Measurements from ENCODE around the gene PLXNA2.

The PLXNA2 gene

DNA sequence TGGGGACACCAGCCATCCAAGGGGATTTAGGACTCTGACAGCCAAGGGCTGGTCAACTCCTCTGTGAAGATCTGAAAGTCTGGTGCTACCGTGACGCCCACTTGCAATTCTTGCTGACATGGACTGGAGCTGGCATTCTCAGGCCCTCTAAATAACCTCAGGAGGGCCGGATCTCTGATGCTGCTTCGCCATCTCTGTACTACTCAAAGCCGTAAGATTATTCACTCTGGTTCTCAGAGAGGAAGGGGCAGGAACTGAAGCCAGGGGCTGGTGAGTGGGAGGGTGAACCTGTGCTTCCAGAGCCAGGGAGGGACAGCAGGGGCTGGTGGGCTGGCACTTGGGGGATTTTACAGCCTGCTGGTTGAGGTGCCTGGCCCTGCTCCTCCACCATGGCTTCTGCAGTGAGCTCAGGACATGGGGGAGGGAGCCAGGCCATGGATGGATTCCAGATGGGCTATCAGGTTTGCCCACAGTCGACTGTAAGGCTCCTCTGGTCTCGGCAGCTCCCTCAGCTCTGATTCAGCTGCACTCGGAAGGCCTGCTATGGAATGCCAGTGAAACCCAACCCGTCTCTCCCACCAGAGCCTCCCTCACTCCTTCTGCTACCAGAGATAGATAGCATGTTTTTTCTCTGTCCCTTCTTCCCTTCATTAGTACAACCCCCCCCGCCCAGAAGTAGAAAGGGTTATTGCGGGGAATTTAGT, 84.5 kb downstream of the PLXNA2 start:
- no peak for DNase-seq

DNA sequence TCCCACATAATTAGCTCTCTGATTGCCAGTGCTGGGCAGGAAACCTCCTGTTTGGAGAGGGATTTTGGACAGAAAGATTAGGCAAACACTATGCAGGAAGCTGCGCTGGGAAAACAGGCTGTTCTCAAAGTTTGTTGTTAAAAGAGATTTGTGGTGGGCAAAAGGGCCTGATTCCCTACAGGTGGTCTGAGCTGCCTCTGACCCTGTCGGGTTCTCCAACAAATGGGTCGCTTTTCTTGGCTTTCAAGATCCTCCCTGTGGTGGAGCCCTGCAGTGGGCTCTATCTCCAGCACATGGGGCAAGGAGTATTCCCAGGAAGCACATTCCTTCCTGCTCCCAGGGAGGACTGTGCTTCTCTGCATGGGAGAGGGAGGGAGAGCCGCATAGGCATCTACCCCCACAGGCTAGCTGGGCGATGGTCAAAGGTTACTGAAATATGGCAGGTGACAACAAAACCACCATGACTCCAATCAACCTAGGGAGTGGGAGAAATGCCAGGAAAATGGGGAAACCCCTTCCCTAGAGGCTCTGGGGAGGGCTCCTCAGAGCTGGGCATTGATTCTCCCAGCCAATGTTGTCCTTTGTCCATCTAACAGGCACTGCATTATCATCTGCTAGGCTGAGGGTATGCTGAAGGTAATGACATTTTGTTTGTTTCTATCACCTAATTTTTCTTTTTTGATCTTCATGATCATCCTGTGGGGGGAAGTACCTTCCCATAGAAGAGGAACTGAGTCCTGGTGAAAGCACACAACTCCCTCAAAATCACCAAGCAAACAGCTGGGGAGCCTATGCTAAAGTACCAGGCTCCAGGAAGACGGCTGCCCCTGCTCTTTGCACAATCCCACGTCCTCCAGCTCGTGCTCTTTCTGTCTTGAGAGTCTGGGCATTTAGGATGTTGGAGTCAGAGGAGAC, 85.3 kb downstream of the PLXNA2 start:
- DNase-seq: no peak

DNA sequence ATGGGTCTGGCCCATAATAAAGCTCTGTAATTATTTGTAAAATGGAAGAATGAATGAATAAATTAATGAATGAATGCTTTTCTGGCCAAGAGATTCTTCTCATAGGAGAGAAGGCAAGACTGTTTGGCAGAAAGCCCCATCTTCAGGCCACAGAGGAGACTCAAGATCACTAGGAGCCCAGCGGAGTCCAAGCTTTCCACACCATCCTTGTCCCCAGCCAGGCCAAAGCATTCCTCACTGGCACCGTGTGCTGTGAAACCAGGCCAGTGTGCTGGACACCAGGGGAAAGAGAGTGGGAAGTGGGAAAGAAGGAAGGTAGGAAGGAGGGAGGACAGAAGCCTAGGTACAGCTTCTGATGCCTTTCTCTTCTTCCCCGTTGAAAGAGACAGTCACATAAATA, 86.4 kb downstream of the PLXNA2 start:
- no peak for DNase-seq

DNA sequence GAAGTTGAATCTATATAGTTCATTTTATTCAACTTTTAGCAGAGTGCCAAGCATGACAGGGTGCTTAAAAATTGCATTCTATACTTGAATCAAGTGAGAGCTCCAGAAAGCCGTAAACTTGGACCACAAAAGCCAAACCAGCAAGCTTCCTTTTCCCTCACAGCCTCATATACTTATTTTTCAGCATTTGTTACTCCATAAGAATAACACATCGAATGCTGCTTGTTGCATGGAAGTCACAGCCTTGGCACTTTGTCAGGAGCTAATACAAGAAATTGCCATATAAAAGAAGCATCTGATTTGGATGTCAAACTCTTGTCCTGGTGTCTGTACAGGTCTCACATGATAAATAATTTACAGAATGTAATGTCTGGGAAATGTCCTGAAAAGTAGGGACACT, 87.4 kb downstream of the PLXNA2 start:
- no peak for DNase-seq

DNA sequence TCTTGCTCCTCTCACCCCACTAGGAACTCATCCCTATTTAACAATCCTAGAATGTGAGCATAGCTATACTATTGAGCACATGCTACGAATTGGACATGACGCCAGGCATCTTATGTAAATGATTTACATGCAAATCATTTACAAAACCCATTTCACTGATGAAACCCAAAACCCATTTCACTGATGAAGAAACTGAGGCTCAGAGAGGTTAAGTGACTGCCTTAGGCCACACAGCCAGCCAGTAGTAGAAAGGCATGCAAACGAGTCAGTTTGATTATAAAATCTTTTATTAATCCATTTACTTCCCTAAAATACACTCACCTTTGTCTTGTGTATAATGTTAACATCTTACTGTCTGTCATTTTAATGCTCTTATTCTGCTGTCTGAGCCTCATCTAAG, 87.9 kb downstream of the PLXNA2 start:
- no peak for DNase-seq

DNA sequence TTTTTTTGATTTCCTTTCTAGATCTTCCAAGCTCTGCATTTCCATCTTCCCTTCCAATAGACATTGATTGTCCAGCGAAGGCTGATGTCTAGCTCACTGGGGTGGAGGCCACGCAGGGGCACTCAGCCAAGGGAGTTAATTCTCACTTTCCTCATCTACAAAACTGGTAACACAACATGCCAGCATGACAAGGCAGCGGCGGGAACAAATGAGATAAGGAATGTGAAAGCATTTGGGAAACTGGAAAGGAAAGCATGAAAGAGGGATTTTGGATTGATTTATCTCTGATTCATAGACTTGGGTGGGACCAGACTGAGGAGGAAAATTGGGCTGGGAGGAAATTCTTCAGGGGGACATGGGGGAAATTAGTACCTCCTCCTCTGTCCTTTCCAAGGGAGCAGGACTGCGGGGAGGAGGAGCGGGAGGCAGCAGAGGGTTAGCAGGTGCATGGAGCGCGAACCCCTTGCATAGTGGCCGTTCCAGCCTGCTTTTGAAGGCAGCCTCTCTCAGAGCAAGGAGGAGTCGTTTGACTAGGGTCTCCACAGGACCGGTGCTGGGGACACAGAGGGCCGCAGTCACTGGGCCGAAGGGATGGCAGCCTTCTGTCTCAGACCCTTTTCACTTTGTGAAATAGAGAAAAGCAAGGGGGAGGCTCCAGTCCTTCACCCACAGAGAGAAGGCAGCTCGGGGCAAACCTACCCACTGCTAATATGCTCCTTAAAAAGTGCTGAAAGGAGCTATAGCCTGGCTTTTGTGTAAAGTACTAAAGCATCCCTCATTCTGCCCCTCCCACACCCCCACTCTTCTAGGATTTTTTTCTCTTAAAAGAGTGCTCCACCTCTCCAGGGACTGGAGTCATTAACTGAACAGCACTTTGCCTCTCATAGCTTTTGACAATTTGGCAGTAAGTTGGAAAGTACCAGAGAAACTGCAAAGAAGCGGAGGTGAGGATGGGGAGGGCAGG, 89.2 kb downstream of the PLXNA2 start:
- DNase-seq: no peak

DNA sequence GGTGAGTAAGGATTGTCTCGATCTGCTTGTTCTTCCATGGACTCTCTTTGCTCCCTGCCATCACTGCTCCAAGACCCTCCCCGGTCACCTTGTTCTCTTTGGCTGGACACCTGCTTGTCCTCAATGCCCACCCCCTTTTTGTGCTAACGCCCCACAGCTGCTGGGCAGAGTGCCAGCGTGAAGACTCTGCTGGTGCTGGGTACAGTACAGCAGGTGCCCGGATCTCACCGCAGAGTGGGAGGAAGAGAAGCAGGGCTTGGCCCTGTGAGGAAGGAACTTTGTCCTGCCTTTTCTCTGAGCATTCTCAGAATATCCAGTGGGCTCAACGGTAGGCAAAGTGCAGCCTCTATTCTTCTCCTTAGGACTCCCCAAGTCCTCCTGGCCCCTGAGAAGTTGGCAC, 90.1 kb downstream of the PLXNA2 start:
- DNase-seq: no peak

DNA sequence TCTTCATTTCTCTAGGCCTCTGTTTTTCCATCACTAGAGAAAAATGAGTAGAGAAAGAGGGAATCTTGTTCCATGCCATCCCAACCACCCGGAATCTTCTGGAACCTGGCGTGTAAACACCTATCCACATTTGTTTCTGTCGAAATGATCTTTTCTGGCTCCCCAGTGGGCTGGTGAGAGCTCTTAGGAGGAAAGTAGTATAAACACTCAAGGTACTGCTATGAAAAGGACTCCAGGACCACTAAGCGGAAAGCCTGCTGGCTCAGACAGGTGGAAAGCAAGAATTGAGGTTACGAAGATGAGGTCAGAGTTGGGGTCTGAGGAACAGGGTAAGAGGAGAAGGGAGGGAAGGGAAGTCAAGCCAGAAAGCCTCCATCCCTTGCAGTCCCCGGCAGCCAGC, 90.8 kb downstream of the PLXNA2 start:
- DNase-seq: no peak

DNA sequence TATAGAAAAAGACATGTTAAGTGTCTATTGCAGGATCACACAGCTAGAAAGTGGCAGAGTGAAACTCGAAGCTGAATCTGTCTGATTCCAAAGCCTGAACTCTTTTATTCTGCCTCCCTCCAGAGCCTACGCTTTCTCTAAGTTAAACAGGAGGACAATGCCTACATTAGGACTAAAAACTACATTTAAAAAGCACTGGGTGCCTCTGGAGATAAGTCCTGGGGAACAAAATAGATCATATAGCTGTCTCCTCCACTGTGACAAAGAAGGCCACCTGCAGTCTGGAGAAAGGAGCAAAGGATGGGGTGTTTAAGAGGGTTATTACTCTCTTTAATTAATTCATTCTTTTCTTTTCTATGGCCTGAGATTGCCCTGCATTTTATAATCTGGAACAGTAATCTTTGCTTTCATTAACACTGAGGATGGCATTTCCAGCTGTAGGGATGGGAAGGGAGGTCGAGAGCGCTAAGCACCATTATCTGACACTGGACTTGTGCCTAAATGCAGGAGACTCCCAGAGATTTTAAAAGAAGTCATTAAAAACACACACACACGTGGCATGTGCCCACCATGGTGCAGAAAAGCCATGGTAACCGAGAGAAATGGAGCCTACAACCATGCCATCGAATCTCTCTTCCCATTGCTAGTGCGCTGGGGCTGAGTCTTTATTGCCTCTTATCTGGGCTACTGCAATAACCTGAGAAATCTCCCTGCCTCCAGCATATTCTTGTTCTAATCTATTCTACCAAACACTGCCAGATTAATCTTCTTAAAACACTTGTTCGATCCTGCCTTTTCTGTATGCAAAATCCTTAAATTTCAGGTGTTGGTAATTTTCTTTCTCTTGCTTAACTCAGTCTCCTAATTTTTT, 92.2 kb downstream of the PLXNA2 start:
- DNase-seq: no peak

DNA sequence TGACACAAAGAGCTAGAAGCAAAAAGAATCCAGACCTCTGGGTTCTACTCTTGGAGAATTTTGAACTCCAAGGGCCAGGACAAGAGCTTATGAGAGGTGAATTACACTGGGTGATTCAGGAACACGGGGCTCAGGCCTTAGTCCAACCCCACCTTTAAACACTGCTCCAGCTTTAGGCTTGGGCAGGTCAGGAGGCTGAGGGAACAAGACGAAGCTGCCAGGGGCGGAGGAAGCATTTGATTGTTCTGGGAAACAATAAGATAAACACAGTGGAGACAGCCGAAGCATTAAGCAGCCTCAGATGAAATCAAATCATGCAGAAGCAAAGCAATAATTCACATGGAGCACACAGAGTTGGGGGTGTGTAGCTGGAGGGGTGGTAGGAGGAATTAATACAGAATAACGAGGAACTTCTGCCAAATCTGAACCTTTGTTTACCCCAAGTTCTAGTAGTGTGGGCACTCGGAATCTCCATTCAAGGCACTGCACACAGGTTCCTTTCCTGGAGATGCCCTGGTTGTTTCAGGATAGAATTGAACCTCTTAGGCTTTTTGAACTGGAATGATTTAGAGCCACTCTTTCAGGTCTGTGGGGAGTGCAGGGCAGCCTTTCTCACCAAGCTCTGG, 93.2 kb downstream of the PLXNA2 start:
- DNase-seq: no peak

DNA sequence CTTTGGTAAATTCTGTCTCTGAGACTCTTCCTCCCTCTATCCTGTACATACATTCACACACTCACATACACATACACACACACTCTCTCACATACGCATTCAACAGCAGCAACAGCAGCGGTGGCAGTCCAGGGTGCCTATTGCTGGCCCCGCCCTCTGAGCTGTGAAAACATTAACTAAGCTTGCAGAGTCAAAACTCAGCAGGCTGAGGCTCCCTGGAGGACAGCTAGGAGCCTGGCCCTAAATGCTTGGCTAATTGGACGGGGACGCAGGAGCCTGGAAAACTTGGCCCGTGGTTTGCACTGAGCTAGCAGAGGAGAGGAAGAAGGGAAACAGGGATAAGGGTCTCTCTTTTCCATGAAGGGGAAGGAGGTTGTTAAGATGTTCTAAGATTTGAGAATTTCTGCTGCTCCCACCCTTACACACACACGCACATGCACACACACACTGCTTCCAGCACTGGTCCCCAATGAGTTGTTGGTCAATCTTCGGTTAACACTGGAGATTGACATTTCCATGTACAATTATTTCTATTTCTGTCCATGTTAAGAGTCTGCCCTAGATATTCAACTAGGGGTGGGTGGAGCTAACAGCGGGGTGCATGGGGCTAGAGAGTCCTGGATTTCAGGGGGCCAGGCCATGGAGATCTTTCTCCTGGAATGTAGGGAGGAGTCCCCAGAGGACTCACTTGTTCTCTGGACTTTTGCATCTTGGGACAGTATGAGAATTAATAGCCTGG, 94.2 kb downstream of the PLXNA2 start:
- no peak for DNase-seq

DNA sequence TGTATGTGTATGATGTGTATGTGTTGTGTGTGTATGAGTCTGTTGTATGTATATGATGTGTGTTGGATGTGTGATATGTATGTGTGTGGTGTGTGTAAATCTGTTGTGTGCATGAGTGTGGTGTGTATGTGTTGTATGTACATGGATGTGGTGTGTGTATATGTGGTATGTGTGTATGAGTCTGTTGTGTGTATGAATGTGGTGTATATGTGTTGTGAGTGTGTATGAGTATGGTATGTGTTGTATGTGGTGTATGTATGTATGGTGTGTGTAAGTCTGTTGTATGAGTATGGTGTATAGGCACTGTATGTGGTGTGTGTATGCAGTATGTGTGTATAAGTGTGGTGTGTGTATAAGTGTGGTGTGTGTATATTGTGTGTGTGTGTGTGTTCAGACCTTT, 95.0 kb downstream of the PLXNA2 start:
- no peak for DNase-seq

DNA sequence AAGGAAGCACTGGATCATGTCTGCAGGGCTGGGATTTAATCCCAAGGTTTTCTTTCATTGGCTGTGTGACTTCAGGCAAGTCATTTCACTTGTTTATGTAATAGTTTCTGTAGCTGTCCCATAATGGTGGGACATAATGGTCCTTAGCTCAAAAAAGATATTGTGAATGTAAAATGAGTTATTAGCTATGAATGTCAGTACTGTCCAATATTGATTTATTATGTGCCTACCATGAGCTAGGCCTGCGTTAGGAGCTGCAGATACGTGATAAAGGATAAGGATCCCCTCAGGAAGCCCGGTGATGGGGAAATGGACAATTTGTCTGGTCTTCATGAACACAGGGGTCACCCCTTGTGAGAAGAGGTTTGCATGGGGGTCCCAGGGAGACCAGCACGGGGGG, 95.8 kb downstream of the PLXNA2 start:
- DNase-seq: no peak

DNA sequence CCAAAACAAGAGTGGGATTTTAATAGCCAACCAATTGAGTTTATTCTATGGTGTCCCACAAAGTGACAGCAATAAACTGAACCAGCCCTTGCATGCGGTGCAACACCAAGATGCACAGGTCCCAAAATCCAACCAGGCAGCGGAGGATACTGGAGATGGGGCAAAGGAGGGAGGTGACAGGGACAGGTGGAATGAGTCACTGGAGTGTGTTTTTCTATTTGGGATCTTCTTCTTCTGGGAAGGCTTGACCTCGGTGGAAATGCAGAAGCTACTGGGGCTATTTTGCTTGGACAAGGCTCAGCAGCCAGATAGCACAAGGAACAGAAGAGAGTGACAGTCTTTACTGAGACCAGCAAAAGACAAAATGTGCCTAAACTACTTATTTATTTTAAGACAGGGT, 97.5 kb downstream of the PLXNA2 start:
- no peak for DNase-seq

DNA sequence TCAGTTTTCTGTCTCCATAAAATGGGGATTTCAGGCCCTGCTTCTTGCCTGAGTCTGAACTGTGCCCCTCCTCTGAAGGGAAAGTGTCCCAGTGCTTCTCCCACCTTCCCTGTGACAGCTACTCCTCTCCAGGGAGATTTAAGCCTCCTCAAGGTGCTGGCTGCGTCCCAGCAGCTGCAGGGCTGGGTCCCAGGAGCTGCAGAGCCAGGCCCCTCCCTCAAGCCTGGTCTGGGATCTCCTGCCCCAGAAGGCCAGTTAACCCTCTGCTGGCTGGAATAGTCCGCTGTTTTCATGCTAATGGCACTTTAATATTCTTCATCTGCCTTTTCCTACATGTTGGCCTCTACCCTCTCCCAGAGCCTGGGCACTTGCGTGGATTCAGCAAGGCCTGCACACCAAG, 99.0 kb downstream of the PLXNA2 start:
- DNase-seq: no peak

DNA sequence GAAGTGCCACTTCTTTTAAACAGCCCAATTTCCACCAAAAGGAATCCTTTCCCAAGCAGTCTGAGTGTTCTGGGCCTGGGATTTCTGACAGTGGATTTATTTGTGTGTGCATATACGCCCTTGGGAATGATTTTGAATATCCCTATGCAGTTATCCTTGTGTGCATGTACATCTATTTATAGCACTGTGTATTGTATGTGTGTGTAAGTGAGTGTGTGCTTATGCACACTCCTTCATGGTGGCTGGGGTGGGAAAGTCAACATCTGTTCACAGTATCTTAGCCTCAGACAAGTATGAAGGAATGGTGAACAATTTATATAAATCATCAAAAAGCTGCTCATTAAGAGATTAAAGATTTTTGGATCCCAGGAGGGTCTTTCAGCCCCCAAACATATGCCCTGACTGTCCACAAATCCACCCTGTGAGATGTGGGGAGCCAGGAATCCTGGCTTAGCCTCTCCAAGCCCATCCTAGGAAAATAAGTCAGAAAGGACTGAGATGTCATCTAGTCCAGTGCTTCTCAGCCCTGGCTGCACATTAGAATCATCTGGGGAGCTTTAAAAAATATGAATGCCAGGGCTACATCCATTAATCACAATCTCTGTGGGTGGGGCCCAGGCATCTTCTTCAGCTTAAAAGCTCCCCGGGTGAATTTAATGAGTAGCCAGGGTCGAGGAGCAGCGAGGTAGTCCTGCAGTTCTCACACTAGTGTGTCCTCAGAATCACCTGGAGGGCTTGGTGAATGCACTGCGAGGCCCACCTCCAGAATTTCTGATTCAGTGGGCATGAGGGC, 101.4 kb downstream of the PLXNA2 start:
- DNase-seq: no peak

DNA sequence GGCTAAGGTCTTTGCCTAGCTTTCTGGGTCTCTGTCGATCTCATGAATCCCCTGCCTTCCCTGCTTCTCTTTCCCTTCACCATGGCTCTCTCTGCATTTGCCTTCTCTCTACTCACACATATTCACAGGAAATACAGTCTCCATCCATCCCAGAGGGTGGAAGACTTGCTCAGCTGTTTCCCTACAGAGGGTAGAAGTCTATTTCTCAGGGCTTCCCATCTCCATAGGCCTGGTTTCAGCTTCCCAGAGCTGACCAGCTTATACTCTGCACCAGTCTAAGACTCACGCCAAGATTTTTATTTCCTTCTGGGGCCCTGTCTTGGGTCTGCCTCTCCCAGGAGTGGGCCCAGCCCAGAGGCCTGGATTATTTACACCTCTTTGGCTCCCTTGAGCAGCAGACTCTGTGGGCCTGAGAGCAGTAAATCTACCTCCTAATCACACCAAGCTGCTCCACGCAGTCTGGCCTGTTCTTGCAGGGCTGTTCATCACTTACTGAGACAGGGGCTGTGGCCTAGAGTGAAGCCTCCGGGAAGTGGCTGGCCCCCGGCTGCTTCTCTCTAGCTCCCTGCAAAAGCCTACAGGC, 102.5 kb downstream of the PLXNA2 start:
- DNase-seq: no peak

DNA sequence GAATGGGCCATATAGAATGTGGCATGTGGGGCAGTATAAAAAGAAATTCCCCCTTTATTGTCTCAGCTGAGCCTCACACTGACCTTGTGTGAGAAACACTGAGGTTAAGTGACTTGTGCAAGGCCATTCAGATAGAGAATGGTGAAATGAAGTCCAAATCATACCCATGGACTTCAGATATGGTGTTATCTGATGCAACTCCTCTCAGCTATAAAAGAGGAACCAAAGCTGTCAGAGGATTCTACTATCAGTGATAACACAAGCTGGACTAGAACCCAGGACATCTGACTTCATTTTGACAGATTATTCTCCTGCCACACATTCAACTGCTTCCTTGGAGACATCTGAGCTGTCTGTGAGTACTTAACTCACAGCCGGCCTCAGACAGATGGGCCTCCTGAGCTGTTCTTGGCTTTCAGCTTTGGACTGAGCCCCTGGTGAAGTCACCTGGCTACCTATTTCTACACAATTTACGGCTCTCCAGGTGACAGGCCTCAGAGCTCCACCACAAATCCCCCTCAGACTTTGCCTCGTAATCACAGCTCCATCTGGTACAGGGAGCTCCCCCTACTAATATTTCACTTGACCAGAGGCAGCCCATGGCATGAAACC, 104.6 kb downstream of the PLXNA2 start:
- no peak for DNase-seq

DNA sequence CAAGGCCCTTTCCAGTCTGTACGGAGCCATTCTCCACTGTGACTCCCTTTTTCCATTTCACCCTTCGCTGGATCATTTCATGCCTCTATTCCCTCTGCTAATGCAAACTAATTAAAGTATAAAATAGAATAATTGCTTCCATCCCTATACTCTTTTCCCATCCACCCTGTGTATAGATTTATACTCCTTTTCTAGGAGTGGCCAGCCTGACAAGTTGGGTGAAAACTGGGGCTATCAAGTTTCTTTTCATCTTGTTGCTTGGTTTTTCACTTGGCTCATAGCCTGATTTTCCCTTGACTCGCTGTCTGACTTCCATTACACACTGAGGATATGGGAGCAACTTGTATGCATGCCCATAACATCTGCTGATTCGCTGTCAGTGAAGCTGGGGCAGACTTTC, 107.0 kb downstream of the PLXNA2 start:
- DNase-seq: no peak
